GM19463 (cell line): ENCODE measurements around the gene LLGL2.
A peak's percentile ranks its signal among the peaks of the same experiment; 100 is the strongest.

Source experiments
- ATAC-seq: cut with Tn5 transposase; IDR thresholded peaks from one replicate; pipeline ENCODE4 v1.9.1; 2021; ENCODE audit warnings: mild to moderate bottlenecking, moderate library complexity; ENCODE audit not compliant: unreplicated experiment

The LLGL2 gene

GRCh38 chr17:75505640-75506039, 19.9 kb upstream of the LLGL2 start:
- no peak for ATAC-seq

GRCh38 chr17:75506134-75506533, 19.4 kb upstream of the LLGL2 start:
- no peak for ATAC-seq

- ATAC-seq: no peak
These were observed 18.6 kb upstream of the LLGL2 start for GRCh38 chr17:75506888-75507287.

GRCh38 chr17:75507733-75508719, 17.5 kb upstream of the LLGL2 start:
- ATAC-seq: no peak

- no peak for ATAC-seq
These were observed 16.6 kb upstream of the LLGL2 start for GRCh38 chr17:75508931-75509361.

GRCh38 chr17:75509528-75510258, 15.8 kb upstream of the LLGL2 start:
- ATAC-seq: no peak

- no peak for ATAC-seq
These were observed 14.3 kb upstream of the LLGL2 start for GRCh38 chr17:75511270-75511609.

GRCh38 chr17:75511610-75512575, 13.6 kb upstream of the LLGL2 start:
- ATAC-seq: no peak

- no peak for ATAC-seq
These were observed 12.4 kb upstream of the LLGL2 start for GRCh38 chr17:75512926-75513640.

GRCh38 chr17:75513641-75514000, 11.9 kb upstream of the LLGL2 start:
- ATAC-seq: no peak

- no peak for ATAC-seq
These were observed 11.1 kb upstream of the LLGL2 start for GRCh38 chr17:75514299-75514918.

GRCh38 chr17:75514919-75515495, 10.5 kb upstream of the LLGL2 start:
- ATAC-seq: no peak

- ATAC-seq: peak; percentile 28
These were observed 9.8 kb upstream of the LLGL2 start, which contains the start of gene CASKIN2 for GRCh38 chr17:75515496-75516254. Gene CASKIN2 (minus strand): TSS chr17:75515537. CDS start chr17:75513804, 1,733 bp downstream.

- peak; percentile 81 for ATAC-seq
These were observed 9.3 kb upstream of the LLGL2 start, which contains the start of gene TSEN54 for GRCh38 chr17:75516255-75516618. Gene TSEN54 (plus strand): TSS chr17:75516528. CDS start chr17:75516561, 33 bp downstream.

GRCh38 chr17:75516619-75517296, 8.7 kb upstream of the LLGL2 start:
- ATAC-seq: peak; percentile 17

- ATAC-seq: no peak
These were observed 8.1 kb upstream of the LLGL2 start for GRCh38 chr17:75517297-75517865.

- no peak for ATAC-seq
These were observed 7.3 kb upstream of the LLGL2 start for GRCh38 chr17:75518201-75518600.
